LNCaP clone FGC (cell line): ENCODE results near the gene GABRG3.

Experiments used
- DNase-seq: peaks from one replicate; pipeline ENCODE4 v3.0.0-alpha.2; 2011; ENCODE audit warnings: low read depth
- H3K4me3 ChIP-seq: 2 replicates; pipeline ENCODE4 v1.5.1; 2011; ENCODE audit warnings: mild to moderate bottlenecking, low read depth, low read length, control low read depth
- TF ChIP-seq, protein P1 (sequence below): IDR thresholded peaks from 2 replicates; pipeline ENCODE4 v1.5.1; 2012; ENCODE audit warnings: mild to moderate bottlenecking; ENCODE audit not compliant: control insufficient read depth, insufficient read depth; ENCODE audit errors: extremely low read depth

GABRG3 gene

DNA sequence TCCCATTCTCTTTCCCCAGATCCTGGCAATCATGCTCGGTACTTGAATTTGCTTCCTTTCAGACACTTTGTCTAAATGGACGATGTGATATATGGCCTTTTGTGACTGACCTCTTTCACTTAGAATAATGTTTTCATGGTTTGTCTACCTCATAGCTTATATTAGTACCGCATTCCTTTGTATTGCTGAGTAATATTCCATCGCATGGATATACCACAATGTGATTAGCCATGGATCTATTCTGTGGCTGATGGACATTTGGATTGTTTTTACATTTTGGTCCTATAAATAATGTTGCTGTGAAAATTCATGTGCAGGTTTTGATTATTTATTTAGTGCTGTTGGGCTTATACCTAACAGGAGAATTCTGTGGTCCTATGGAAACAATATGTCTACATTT is 458.6 kb downstream of the GABRG3 start:
- DNase-seq = no peak
- no peak overlapping the region for H3K4me3 ChIP-seq
- TF ChIP-seq, protein P1, sequence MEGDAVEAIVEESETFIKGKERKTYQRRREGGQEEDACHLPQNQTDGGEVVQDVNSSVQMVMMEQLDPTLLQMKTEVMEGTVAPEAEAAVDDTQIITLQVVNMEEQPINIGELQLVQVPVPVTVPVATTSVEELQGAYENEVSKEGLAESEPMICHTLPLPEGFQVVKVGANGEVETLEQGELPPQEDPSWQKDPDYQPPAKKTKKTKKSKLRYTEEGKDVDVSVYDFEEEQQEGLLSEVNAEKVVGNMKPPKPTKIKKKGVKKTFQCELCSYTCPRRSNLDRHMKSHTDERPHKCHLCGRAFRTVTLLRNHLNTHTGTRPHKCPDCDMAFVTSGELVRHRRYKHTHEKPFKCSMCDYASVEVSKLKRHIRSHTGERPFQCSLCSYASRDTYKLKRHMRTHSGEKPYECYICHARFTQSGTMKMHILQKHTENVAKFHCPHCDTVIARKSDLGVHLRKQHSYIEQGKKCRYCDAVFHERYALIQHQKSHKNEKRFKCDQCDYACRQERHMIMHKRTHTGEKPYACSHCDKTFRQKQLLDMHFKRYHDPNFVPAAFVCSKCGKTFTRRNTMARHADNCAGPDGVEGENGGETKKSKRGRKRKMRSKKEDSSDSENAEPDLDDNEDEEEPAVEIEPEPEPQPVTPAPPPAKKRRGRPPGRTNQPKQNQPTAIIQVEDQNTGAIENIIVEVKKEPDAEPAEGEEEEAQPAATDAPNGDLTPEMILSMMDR = no peak

DNA sequence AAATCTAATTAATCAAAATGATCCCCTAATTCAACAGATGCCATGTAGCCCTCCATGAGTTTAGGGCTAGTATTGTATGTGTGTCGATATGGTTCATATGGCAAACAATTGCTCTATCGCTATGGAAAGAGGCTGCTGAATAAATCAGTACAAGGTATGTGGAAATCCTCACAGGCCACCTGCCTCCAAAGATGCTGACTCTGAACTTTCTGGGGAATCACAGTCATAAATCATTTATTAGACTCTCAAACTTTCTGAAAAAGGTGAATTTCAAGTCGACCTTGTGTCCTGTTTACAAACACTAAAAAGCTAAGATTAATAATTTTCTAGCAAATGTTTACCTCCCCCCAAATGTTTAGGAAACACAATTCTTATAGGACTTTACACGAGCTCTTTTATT is 462.6 kb downstream of the GABRG3 start:
- TF ChIP-seq, protein P1 = no peak
- H3K4me3 ChIP-seq = no peak overlapping the region
- DNase-seq = no peak

DNA sequence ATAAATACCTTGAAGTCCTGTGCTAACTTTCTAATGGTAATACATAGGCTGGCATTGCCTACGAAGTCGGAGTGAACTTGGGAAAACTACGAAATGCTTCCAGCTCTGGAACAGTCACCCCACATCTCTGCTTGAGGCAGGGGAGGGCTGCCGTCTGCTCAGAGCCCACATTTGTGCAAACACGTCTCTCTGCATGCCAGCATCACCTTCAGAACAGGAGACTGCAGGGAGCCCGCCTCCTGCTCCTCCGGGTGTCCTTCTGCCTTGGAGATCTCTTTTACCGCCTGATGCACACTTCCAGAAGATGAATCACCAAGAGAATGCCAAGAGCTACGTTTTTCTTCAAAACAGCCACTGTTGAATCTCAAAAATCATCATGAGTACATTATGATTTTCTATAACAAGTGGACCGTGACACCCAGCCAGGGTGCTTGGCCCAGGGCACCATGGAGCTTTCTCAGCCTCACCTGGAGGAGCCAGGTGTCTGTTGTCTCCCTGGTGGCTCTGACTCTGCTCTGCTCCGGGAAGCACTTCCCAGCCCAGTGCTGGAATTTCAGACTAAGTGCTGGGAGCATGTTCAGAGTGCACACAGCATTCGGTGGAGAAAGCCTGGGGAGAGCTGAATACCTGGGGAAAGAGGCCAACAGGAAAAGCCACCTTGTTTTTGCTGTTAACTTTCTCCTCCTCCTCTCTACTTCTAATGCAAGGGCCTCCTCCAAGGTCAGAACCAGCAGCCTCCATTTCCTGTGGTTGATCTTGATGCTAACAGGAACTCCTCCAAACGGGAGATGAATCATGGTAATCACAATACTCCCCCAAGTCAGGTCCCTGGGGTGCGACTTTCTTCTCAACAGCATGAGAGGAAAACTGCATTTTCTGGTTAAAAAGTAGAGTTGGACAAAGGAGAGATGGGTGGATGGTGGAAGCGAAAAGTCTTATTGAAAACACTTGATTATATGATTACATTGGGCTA is 467.7 kb downstream of the GABRG3 start:
- no peak for DNase-seq
- H3K4me3 ChIP-seq = no peak overlapping the region
- TF ChIP-seq, protein P1 = no peak

DNA sequence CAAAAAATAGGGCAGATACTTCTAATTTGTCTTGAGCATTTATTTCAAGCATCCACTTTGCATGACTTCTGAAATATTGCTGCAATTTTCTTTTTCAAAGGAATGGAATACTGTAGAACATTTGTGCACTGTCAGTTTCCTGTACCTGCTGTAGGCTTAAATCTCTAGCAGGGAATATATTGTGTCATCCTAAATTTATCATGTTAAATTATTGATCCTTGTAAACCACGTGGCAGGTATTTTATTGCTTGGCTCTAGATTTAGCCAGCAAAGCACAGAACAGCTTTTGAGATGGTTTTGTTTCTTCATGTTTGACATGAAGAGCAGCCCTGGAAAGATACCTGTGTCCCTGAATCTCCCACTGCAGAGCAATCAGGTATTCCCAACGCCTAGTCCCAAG is 470.1 kb downstream of the GABRG3 start:
- TF ChIP-seq, protein P1 = no peak
- no peak overlapping the region for H3K4me3 ChIP-seq
- no peak for DNase-seq

DNA sequence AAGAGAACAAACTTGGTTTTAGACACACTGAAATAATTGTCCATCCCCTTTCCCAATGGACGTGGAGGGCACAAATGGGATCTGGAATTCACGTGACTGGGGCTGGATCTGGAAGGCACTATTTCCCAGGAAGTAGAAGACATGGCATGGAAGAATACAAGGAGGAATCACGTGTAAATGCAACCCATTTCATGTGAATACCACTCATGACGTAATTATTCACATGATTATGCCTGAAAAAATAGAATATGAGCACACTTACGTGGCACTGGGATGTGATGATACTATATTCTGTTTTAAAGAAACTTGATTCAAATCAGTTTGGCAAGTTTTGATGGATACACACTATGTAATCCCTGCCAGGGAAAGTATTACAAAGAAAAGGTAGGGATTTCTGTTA is 477.3 kb downstream of the GABRG3 start:
- TF ChIP-seq, protein P1 = no peak
- H3K4me3 ChIP-seq = no peak overlapping the region
- DNase-seq = no peak

DNA sequence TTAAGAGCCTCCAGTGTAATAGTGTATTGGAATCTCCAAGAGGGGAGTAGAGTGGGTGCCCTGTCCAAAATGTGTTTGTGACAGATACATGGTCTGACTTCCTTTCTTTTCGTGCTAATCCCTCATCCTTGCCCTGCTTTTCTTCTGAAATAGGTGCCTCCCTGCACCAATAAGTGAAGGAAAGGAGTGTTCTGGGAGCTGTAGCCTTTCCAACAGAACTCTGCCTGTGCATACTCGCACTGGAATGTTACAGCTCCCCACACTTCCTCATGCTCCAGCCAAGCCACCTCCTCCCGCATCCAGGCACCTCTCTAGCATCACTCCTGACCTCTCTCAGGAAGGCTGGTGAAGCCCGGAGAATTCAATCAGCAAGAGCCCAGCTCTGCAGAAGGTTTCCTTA is 478.0 kb downstream of the GABRG3 start:
- no peak for DNase-seq
- TF ChIP-seq, protein P1 = no peak
- no peak overlapping the region for H3K4me3 ChIP-seq

DNA sequence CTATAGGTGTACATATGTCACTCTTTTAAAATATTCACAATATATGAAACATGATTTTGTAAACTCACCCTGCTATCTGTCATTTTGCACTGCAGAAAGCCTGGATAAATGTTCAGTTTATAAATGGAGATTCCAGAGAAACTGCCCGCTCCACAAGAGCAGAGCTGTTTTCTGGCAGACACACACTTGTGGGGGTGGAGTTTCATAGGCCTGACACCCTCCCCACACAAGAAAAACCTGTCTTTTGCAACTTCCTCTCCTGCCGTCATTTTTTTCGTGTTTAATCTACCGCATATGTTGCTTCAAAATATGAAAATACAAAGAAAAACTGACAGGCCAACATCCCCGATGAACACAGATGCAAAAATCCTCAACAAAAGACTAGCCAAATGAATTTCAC is 479.0 kb downstream of the GABRG3 start:
- DNase-seq = no peak
- TF ChIP-seq, protein P1 = no peak
- H3K4me3 ChIP-seq = no peak overlapping the region
